HG03066 (cell line): Measurements from ENCODE around the gene BMP10.
A peak's percentile ranks its signal among the peaks of the same experiment; 100 is the strongest.

ENCODE experiments used
- ATAC-seq: cut with Tn5 transposase; IDR thresholded peaks from one replicate; pipeline ENCODE4 v1.9.1; 2021; ENCODE audit warnings: low read depth; ENCODE audit not compliant: unreplicated experiment

The BMP10 gene

GRCh38 chr2:68871159-68871764, at the start of gene BMP10:
TSS of gene BMP10 (minus strand) at chr2:68871397. CDS start at chr2:68871358, 39 bp downstream.
- no peak for ATAC-seq

GRCh38 chr2:68920481-68921170, 49.4 kb upstream of the BMP10 start:
- no peak for ATAC-seq

- no peak for ATAC-seq
Measured at GRCh38 chr2:68918497-68918896, 47.3 kb upstream of the BMP10 start.

- ATAC-seq: no peak
Measured at GRCh38 chr2:68917034-68917718, 46.0 kb upstream of the BMP10 start.

GRCh38 chr2:68916226-68916625, 45.0 kb upstream of the BMP10 start:
- no peak for ATAC-seq

GRCh38 chr2:68915393-68915792, 44.2 kb upstream of the BMP10 start:
- no peak for ATAC-seq

GRCh38 chr2:68913359-68913758, 42.2 kb upstream of the BMP10 start:
- no peak for ATAC-seq

- no peak for ATAC-seq
Measured at GRCh38 chr2:68912732-68913131, 41.5 kb upstream of the BMP10 start.

- ATAC-seq: no peak
Measured at GRCh38 chr2:68912111-68912510, 40.9 kb upstream of the BMP10 start.

- ATAC-seq: no peak
Measured at GRCh38 chr2:68911709-68912108, 40.5 kb upstream of the BMP10 start.

GRCh38 chr2:68911246-68911645, 40.0 kb upstream of the BMP10 start:
- ATAC-seq: no peak

- ATAC-seq: peak; percentile 53
Measured at GRCh38 chr2:68909793-68910674, 38.8 kb upstream of the BMP10 start.

- peak; percentile 91 for ATAC-seq
Measured at GRCh38 chr2:68908392-68908970, 37.3 kb upstream of the BMP10 start.

- peak; percentile 29 for ATAC-seq
Measured at GRCh38 chr2:68907920-68908253, 36.7 kb upstream of the BMP10 start.

- no peak for ATAC-seq
Measured at GRCh38 chr2:68907232-68907919, 36.2 kb upstream of the BMP10 start.

- ATAC-seq: no peak
Measured at GRCh38 chr2:68906716-68907115, 35.5 kb upstream of the BMP10 start.

GRCh38 chr2:68905116-68905515, 33.9 kb upstream of the BMP10 start:
- no peak for ATAC-seq

- no peak for ATAC-seq
Measured at GRCh38 chr2:68901561-68901960, 30.4 kb upstream of the BMP10 start.

- no peak for ATAC-seq
Measured at GRCh38 chr2:68901199-68901514, 30.0 kb upstream of the BMP10 start.

- ATAC-seq: no peak
Measured at GRCh38 chr2:68900496-68901198, 29.4 kb upstream of the BMP10 start.
